Vagina (tissue), 2 donors: Measurements from ENCODE around the gene MKS1.

ENCODE experiments used
- POLR2A ChIP-seq, 2 donors: fragments of 450-650 bp; IDR thresholded peaks; one replicate each; pipeline ENCODE4 v1.6.1; 2017; ENCODE audit warnings: antibody characterized with exemption in 2 of 2, mild to moderate bottlenecking in 2 of 2, moderate library complexity in 2 of 2
- TF ChIP-seq, protein P1 (sequence below), 3 experiments: fragments of 450-650 bp in 2 of 3; fragments of 200-600 bp in 1 of 3; sonication (generic) in 1 of 3; IDR thresholded peaks; one replicate each; pipeline ENCODE4 v1.5.1; 2017 to 2019; ENCODE audit warnings: antibody characterized with exemption in 3 of 3, mild to moderate bottlenecking in 2 of 3, moderate library complexity in 2 of 3

GRCh38 chr17:58204796-58205195, 14.3 kb downstream of the MKS1 start:
- TF ChIP-seq, protein P1, sequence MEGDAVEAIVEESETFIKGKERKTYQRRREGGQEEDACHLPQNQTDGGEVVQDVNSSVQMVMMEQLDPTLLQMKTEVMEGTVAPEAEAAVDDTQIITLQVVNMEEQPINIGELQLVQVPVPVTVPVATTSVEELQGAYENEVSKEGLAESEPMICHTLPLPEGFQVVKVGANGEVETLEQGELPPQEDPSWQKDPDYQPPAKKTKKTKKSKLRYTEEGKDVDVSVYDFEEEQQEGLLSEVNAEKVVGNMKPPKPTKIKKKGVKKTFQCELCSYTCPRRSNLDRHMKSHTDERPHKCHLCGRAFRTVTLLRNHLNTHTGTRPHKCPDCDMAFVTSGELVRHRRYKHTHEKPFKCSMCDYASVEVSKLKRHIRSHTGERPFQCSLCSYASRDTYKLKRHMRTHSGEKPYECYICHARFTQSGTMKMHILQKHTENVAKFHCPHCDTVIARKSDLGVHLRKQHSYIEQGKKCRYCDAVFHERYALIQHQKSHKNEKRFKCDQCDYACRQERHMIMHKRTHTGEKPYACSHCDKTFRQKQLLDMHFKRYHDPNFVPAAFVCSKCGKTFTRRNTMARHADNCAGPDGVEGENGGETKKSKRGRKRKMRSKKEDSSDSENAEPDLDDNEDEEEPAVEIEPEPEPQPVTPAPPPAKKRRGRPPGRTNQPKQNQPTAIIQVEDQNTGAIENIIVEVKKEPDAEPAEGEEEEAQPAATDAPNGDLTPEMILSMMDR (IDR thresholded peaks at IDR 0.05): no peak
- no peak for TF ChIP-seq POLR2A (IDR thresholded peaks at IDR 0.05)
